ENCODE results near the gene C11orf97. TPM values are rescaled to one million over a fixed set of nuclear protein-coding genes. Genes with fewer than 3 reads are reported as not detected.

Gene C11orf97
- total and polyA plus RNA-seq, 2 experiments from 2014 or later: not detected

- H3K27me3 Mint-ChIP-seq (ENCODE audit: insufficient read depth, low read depth, poor library complexity): no peaks in the 10 kb centered on the region
Measured at GRCh38 chr11:94501522-94501921, 10.7 kb upstream of the C11orf97 start.

More at GRCh38 chr11:94501522-94501921, 10.7 kb upstream of the C11orf97 start:
- Histone ChIP-seq H4K20me1 (replicated peaks; ENCODE audit: insufficient read depth) (no peaks in the 10 kb centered on the region), H3K27me3 (ENCODE audit: insufficient read depth) (no peaks in the 10 kb centered on the region), H3K36me3 (ENCODE audit: insufficient read depth) (no peaks in the 10 kb centered on the region), H3K4me3 (no peak overlapping the region), H3K9me2 (ENCODE audit: insufficient read depth) (no peaks in the 10 kb centered on the region), H3K4me1 (ENCODE audit: insufficient read depth) (no peaks in the 10 kb centered on the region), H3K79me2 (replicated peaks; ENCODE audit: insufficient read depth) (no peaks in the 10 kb centered on the region), H3F3A (replicated peaks; ENCODE audit: low read depth) (no peaks in the 10 kb centered on the region), H3K27ac (ENCODE audit: low read depth) (no peak overlapping the region), H2AFZ (no peak overlapping the region), H3K4me2 (no peak overlapping the region)
- TF ChIP-seq JUNB (IDR thresholded peaks at IDR 0.05; ENCODE audit: unreplicated experiment): no peak
- no peak for TF ChIP-seq NANOG (IDR thresholded peaks at IDR 0.05; ENCODE audit: borderline replicate concordance)
- TF ChIP-seq EZH2 (IDR thresholded peaks at IDR 0.05; ENCODE audit: low read depth, unreplicated experiment): no peak
- no peak for TF ChIP-seq POLR2AphosphoS5 (IDR thresholded peaks at IDR 0.05; ENCODE audit: low read depth)
- TF ChIP-seq ZNF331 (CRISPR knock-in tag; IDR thresholded peaks at IDR 0.05; ENCODE audit: low read depth): no peak
- TF ChIP-seq CTCF (conservative IDR thresholded peaks at IDR 0.05; ENCODE audit: low read depth in 2 of 2): peak in 1 of 2 experiments; percentile 51; a peak in 3 of 4 replicates
- TF ChIP-seq EZH2phosphoT487 (IDR thresholded peaks at IDR 0.05; ENCODE audit: unreplicated experiment): no peak
- no peak for TF ChIP-seq ZNF462 (CRISPR knock-in tag; IDR thresholded peaks at IDR 0.05)
- Mint-ChIP-seq H3K36me3 (ENCODE audit: low read depth) (peaks cover 3% of the 10 kb centered on the region; the same call in 1 of the 3 replicates), H3K27ac (no peak overlapping the region), H3K4me3 (no peak overlapping the region), H3K4me1 (no peaks in the 10 kb centered on the region), H3K9me3 (no peaks in the 10 kb centered on the region)
- ATAC-seq (no peak), DNase-seq (ENCODE audit: low spot score) (peak; percentile 36)

Data from GM23338 (cell line).